ENCODE results near the gene SLC9A9. TPM values are rescaled to one million over a fixed set of nuclear protein-coding genes. Genes with fewer than 3 reads are reported as not detected.

Gene SLC9A9
- total and polyA plus RNA-seq, 2 donors (not counting 1 experiment from before 2014, with no cell fraction given): 14.3 to 74.0 TPM

DNA sequence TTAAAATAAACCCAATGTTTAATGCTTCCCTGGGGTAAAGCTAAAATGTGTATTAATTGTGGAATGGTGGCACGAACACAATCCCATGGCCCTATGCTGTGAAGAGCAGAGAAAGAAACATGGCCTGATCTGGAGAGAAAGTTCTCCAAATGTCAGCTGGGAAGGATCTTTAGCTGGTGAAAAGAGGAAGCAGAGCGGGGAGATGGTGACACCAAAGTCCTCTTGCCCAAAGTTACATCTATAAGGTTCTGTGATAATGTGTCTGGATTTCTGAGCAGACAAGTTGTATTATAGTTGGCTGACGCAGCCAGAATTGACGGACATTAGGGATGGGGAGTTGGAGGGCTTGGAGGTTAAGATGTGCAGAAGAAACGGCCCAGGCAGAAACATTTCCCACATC lies 532.5 kb downstream of the SLC9A9 start:
- no peaks in the 10 kb centered on the region for H3K27me3 ChIP-seq (ENCODE audit: control insufficient read depth, insufficient read depth, low read length)

GRCh38 chr3:143314251-143315093 lies 533.8 kb downstream of the SLC9A9 start:
- Histone ChIP-seq H3K27me3 (ENCODE audit: control insufficient read depth, insufficient read depth, low read length) (no peaks in the 10 kb centered on the region), H3K4me1 (ENCODE audit: control insufficient read depth, extremely low read depth, insufficient read depth, low read length) (no peaks in the 10 kb centered on the region), H3K4me3 (replicated peaks in 1 of 4; ENCODE audit: control extremely low read depth in 1 of 4, insufficient read depth in 1 of 4, low read depth in 3 of 4, low read length in 4 of 4) (no peak overlapping the region), H3K9me3 (ENCODE audit: control insufficient read depth, insufficient read depth, low read depth, low read length) (no peaks in the 10 kb centered on the region), H4K20me1 (ENCODE audit: control insufficient read depth, extremely low read depth, insufficient read depth, low read length) (no peaks in the 10 kb centered on the region), H2AFZ (ENCODE audit: low read length) (no peak overlapping the region), H3K36me3 (ENCODE audit: control insufficient read depth, insufficient read depth, low read length) (no peaks in the 10 kb centered on the region), H3K9ac (ENCODE audit: insufficient read depth, low read length) (no peak overlapping the region), H3K4me2 (ENCODE audit: extremely low read depth, insufficient read depth, low read length) (peak overlapping the region; percentile 7), H3K79me2 (ENCODE audit: control insufficient read depth, insufficient read depth, low read length) (no peaks in the 10 kb centered on the region), H3K27ac (ENCODE audit: insufficient read depth, low read length) (peak overlapping the region; percentile 38)
- peak in 1 of 2 donors; percentile 66 for DNase-seq (ENCODE audit: low read depth in 2 of 2)
- TF ChIP-seq EZH2 (IDR thresholded peaks at IDR 0.05; ENCODE audit: low read length, missing control alignments) (no peak), CTCF (conservative IDR thresholded peaks at IDR 0.05 in 1 of 2, IDR thresholded peaks at IDR 0.05 in 1 of 2; ENCODE audit: low read depth in 1 of 2, low read length in 2 of 2) (no peak)

More for the DNA sequence above, 532.5 kb downstream of the SLC9A9 start:
- H4K20me1 ChIP-seq (ENCODE audit: control insufficient read depth, extremely low read depth, insufficient read depth, low read length): no peaks in the 10 kb centered on the region
- H3K4me2 ChIP-seq (ENCODE audit: extremely low read depth, insufficient read depth, low read length): no peak overlapping the region
- no peak overlapping the region for H2AFZ ChIP-seq (ENCODE audit: low read length)
- H3K4me3 ChIP-seq (replicated peaks in 1 of 4; ENCODE audit: control extremely low read depth in 1 of 4, insufficient read depth in 1 of 4, low read depth in 3 of 4, low read length in 4 of 4): no peak overlapping the region
- no peak for TF ChIP-seq EZH2 (IDR thresholded peaks at IDR 0.05; ENCODE audit: low read length, missing control alignments)
- no peak for TF ChIP-seq CTCF (conservative IDR thresholded peaks at IDR 0.05 in 1 of 2, IDR thresholded peaks at IDR 0.05 in 1 of 2; ENCODE audit: low read depth in 1 of 2, low read length in 2 of 2)
- no peaks in the 10 kb centered on the region for H3K79me2 ChIP-seq (ENCODE audit: control insufficient read depth, insufficient read depth, low read length)
- no peak overlapping the region for H3K9ac ChIP-seq (ENCODE audit: insufficient read depth, low read length)
- H3K36me3 ChIP-seq (ENCODE audit: control insufficient read depth, insufficient read depth, low read length): no peaks in the 10 kb centered on the region
- no peak for DNase-seq (ENCODE audit: low read depth in 2 of 2)
- no peaks in the 10 kb centered on the region for H3K9me3 ChIP-seq (ENCODE audit: control insufficient read depth, insufficient read depth, low read depth, low read length)
- no peak overlapping the region for H3K27ac ChIP-seq (ENCODE audit: insufficient read depth, low read length)
- no peaks in the 10 kb centered on the region for H3K4me1 ChIP-seq (ENCODE audit: control insufficient read depth, extremely low read depth, insufficient read depth, low read length)

DNA sequence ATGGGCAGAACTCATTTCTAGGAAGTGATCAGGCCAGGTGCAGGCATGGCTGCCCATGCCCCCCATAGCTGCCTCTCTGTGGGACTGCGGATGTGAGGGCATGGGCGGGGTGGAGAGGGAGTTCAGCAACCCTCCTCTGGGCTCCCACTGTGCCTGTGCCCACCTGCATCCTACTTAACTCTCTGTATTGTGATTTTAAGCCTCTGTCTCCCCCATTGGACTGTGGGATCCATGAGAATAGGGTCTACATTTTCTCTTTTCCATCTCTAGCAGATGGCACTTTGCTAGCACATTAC lies 534.4 kb downstream of the SLC9A9 start:
- no peak overlapping the region for H3K4me2 ChIP-seq (ENCODE audit: extremely low read depth, insufficient read depth, low read length)
- H3K9ac ChIP-seq (ENCODE audit: insufficient read depth, low read length): no peak overlapping the region
- H3K4me1 ChIP-seq (ENCODE audit: control insufficient read depth, extremely low read depth, insufficient read depth, low read length): no peaks in the 10 kb centered on the region
- no peaks in the 10 kb centered on the region for H4K20me1 ChIP-seq (ENCODE audit: control insufficient read depth, extremely low read depth, insufficient read depth, low read length)
- H3K27ac ChIP-seq (ENCODE audit: insufficient read depth, low read length): no peak overlapping the region
- no peak overlapping the region for H2AFZ ChIP-seq (ENCODE audit: low read length)
- H3K4me3 ChIP-seq (replicated peaks in 1 of 4; ENCODE audit: control extremely low read depth in 1 of 4, insufficient read depth in 1 of 4, low read depth in 3 of 4, low read length in 4 of 4): no peak overlapping the region
- no peak for TF ChIP-seq EZH2 (IDR thresholded peaks at IDR 0.05; ENCODE audit: low read length, missing control alignments)
- no peak for TF ChIP-seq CTCF (conservative IDR thresholded peaks at IDR 0.05 in 1 of 2, IDR thresholded peaks at IDR 0.05 in 1 of 2; ENCODE audit: low read depth in 1 of 2, low read length in 2 of 2)
- no peak for DNase-seq (ENCODE audit: low read depth in 2 of 2)
- no peaks in the 10 kb centered on the region for H3K79me2 ChIP-seq (ENCODE audit: control insufficient read depth, insufficient read depth, low read length)
- H3K9me3 ChIP-seq (ENCODE audit: control insufficient read depth, insufficient read depth, low read depth, low read length): no peaks in the 10 kb centered on the region
- no peaks in the 10 kb centered on the region for H3K27me3 ChIP-seq (ENCODE audit: control insufficient read depth, insufficient read depth, low read length)
- no peaks in the 10 kb centered on the region for H3K36me3 ChIP-seq (ENCODE audit: control insufficient read depth, insufficient read depth, low read length)

Measured in fibroblast of lung (primary cell).